GM12864 (cell line): ENCODE measurements around the gene PVALB.

Experiments
- DNase-seq: peaks from one replicate; pipeline ENCODE4 v3.0.0-alpha.2; 2011; ENCODE audit warnings: low read depth
- H3K4me3 ChIP-seq: 2 replicates; pipeline ENCODE4 v1.5.1; 2011; ENCODE audit warnings: mild to moderate bottlenecking, low read depth, low read length, control low read depth
- TF ChIP-seq, protein P1 (sequence below): IDR thresholded peaks from 2 replicates; pipeline ENCODE4 v1.5.1; 2011; ENCODE audit warnings: low read depth, mild to moderate bottlenecking, moderate library complexity, low read length, control low read depth, inconsistent platforms; ENCODE audit errors: missing control alignments

PVALB gene

DNA sequence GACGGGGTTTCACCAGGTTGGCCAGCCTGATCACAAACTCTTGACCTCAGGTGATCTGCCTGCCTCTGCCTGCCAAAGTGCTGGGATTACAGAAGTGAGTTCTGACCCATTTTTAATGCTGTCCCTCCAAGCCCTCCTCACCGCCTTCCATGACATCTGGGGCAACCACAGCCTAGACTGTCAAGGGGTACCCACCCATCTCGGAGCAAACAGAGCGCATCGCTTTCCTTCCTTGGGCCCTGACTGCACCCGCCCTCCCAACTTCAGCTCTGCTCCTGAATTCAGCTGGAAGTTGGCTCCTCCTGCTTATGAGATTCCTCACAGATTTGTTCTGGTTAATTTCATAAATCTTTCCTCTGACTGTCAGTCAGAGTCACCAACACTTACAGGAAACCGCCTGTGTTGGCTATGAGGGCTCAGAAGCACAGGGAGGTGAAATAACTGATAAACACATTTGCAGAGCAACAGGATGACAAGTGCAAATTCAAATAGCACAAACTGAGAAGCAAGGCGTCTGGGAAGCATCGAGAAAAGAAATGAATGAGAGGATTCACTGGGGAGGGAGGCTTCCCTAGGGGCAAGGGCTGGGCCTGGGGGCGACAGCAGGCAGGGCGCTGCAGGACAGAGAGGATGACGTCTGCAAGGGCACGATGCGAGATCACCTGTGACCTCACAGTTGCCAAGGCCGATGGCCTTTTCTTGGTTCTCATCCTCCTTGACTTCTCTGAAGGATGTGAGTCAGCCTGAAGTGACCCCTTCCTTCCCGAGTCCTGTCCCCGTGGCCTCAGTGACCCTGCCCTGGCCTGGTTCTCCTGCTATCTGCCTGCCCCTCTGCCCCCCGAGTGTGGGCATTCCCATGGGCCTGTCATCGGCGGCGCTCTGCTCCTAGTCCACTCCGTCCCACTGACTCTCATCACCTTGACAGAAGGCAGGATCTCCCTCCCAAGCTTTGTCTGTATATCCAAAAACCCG is 47.0 kb downstream of the PVALB start:
- TF ChIP-seq, protein P1, sequence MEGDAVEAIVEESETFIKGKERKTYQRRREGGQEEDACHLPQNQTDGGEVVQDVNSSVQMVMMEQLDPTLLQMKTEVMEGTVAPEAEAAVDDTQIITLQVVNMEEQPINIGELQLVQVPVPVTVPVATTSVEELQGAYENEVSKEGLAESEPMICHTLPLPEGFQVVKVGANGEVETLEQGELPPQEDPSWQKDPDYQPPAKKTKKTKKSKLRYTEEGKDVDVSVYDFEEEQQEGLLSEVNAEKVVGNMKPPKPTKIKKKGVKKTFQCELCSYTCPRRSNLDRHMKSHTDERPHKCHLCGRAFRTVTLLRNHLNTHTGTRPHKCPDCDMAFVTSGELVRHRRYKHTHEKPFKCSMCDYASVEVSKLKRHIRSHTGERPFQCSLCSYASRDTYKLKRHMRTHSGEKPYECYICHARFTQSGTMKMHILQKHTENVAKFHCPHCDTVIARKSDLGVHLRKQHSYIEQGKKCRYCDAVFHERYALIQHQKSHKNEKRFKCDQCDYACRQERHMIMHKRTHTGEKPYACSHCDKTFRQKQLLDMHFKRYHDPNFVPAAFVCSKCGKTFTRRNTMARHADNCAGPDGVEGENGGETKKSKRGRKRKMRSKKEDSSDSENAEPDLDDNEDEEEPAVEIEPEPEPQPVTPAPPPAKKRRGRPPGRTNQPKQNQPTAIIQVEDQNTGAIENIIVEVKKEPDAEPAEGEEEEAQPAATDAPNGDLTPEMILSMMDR, result no peak
- no peak overlapping the region for H3K4me3 ChIP-seq
- DNase-seq, result no peak

DNA sequence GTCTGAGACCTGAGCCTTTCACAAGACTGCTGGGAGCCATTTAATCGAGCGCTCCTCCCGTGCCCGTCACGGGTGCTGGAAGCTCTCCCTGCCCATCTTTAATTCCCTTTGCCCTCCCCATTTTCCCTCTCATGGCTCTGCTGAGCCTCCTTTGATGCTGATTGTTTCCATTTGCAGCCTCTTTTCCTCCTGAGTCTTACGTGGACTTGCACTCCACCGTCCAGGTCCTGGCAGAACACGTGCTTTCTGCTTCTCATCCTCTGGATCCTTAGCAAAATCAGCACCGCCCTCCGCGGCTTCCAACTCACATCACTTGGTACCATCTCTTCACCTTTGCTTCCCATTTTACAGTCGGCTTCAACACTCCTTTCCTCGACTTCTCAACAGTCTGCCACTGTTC is 48.2 kb downstream of the PVALB start:
- DNase-seq, result no peak
- no peak overlapping the region for H3K4me3 ChIP-seq
- TF ChIP-seq, protein P1, result no peak

DNA sequence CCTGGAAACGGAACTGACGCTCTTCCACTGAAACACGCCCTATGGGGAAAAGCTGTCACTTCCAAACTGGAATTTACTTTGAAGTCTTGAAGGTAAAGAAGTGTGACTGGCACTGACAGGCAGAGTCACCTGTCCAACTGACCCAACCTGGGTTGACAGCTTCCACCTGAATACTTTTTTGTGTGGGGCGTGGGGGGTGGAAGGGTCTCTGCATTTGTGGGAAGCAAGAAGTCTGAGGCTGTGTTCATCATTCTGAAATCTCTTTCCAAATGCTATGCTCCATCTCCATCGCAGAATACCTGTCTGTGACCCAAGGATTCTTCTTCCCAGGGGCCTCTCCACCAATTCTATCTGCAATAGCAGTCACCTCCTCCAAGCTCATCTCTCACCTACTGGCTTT is 48.7 kb downstream of the PVALB start:
- DNase-seq, result no peak
- H3K4me3 ChIP-seq, result no peak overlapping the region
- TF ChIP-seq, protein P1, result no peak

DNA sequence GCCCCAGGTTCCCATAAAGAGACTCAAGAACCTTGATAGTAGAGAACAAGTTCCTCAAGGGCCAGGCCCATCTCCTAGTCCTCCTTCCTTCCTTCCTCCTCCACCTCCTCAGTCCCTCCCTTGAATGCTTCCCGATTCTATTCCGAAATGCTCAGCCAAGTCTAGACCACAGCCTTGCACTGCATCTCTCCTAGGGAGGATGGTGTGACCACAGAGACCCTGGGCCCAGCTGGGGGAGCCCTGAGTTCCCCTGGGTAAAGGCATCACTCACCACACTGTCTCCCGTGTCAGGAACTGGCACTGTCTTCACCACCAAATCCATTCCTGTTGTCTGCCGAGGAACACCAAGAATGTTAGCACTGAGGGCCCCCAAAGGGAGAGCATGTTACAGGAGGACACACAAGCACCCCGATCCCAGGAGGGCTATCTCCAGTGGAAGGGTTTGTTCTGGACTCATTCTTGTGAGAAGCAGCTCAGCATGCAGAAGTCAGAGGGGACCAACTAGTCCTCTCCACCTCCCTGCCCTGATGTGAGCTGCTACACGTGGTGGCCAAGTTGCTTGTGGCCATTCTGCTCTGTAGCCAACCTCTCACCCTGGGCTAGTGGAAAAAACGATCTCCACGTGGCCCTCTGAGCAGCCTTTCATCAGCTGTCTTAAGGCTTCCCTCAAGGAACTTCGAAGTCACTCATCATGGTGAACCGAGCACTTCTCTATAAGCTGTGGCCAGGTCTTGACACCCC is 49.6 kb downstream of the PVALB start:
- no peak overlapping the region for H3K4me3 ChIP-seq
- no peak for DNase-seq

DNA sequence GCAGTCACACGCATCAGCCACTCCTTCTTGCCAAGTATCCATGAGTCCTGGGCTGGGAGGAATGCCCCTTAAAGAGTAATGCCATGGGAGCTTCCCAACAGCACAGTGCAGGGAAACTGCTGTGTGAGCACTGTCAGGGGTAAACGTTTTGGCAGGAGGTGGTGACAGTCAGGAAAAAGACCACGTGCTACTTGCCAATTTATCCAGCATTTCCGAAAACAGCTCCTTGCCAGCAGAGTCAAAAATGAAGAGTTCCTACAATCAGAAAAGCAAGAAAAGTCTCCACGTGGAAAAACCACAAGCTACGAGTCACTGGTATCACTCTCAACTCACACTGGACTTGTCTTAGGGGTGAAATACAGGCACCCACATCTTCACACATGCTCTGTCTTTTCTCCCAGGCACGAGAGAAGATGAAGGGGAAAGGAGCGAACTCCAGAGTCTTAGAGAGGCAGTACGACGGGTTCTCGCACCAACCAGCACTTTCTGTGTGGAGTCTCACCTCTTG is 50.8 kb downstream of the PVALB start:
- no peak for DNase-seq
- H3K4me3 ChIP-seq, result no peak overlapping the region
- TF ChIP-seq, protein P1, result no peak

More for the DNA sequence above, 49.6 kb downstream of the PVALB start:
- TF ChIP-seq, protein P1, result no peak

DNA sequence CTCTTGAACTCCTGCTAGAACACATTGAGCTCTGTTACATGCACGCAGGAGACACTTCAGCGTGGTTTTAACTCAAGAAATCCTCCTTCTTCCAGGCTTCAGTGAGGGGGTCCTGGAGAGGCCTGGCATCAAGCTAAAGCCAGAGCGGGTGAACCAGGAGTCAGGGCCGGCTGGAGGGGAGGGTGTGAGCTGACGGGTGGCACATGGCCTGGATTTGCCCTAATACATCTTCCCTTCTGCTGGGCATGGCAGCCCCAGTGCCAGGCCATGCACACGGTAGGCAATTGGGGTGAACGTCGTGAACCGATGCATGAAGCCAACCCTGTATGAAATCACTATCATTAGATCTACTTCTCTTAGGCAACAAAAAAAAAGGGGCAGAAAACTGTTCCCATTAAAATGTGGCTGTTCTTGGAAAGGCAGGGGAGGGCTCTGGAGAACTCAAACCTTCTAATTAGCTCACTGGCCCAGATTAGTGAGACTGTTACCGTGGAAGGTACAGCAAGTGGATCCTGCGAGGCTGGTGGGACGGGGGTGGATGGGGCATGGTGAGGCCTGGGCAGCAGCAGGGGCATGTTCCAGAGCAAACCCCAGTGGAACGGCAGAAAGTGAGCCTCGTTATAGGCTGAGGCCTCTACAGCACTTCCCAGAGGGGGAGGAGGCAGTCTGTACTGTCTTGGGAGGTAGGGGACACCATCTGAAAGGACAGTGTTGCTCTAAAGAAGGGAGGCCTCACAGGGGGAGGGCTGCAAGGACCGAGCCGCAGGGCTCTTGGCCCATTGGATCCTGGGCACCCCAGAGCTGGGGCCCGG is 51.5 kb downstream of the PVALB start:
- TF ChIP-seq, protein P1, result no peak

More for the DNA sequence above, 51.5 kb downstream of the PVALB start:
- no peak for DNase-seq
- H3K4me3 ChIP-seq, result no peak overlapping the region
